Measurements from ENCODE around the gene SOHLH2.

SOHLH2 gene

GRCh38 chr13:36133950-36134626 lies 80.3 kb downstream of the SOHLH2 start:
- DNase-seq (ENCODE audit: low read depth in 1 of 2, low spot score in 1 of 2) = no peak

- DNase-seq (ENCODE audit: low read depth in 1 of 2, low spot score in 1 of 2) = no peak
These were observed 82.0 kb downstream of the SOHLH2 start for GRCh38 chr13:36132376-36132775.

- DNase-seq (ENCODE audit: low read depth in 1 of 2, low spot score in 1 of 2) = no peak
These were observed 82.4 kb downstream of the SOHLH2 start for GRCh38 chr13:36131931-36132297.

GRCh38 chr13:36131222-36131930 lies 83.0 kb downstream of the SOHLH2 start, which contains the start of gene DCLK1:
Gene DCLK1 (minus strand): TSS chr13:36131382.
- no peak for DNase-seq (ENCODE audit: low read depth in 1 of 2, low spot score in 1 of 2)

GRCh38 chr13:36130552-36131221 lies 83.7 kb downstream of the SOHLH2 start:
- no peak for DNase-seq (ENCODE audit: low read depth in 1 of 2, low spot score in 1 of 2)

- no peak for DNase-seq (ENCODE audit: low read depth in 1 of 2, low spot score in 1 of 2)
These were observed 84.2 kb downstream of the SOHLH2 start for GRCh38 chr13:36130193-36130551.

- DNase-seq (ENCODE audit: low read depth in 1 of 2, low spot score in 1 of 2) = no peak
These were observed 84.8 kb downstream of the SOHLH2 start for GRCh38 chr13:36129539-36129938.

GRCh38 chr13:36126491-36126890 lies 87.9 kb downstream of the SOHLH2 start:
- DNase-seq (ENCODE audit: low read depth in 1 of 2, low spot score in 1 of 2) = no peak

GRCh38 chr13:36125841-36126240 lies 88.5 kb downstream of the SOHLH2 start:
- DNase-seq (ENCODE audit: low read depth in 1 of 2, low spot score in 1 of 2) = no peak

GRCh38 chr13:36124236-36124822 lies 90.0 kb downstream of the SOHLH2 start:
- DNase-seq (ENCODE audit: low read depth in 1 of 2, low spot score in 1 of 2) = no peak

Measured in activated T-helper 1 cell treated with anti-CD3 and anti-CD28 coated beads, Interleukin-2, amount 50 U/mL, for 16 hours (primary cell).